ENCODE data around the gene FBL. TPM values are rescaled to one million over a fixed set of nuclear protein-coding genes. Genes with fewer than 3 reads are reported as not detected.

The FBL gene
- polyA plus RNA-seq, 1 of the 3 experiments (the other 2 are of a cell fraction): 371 TPM

GRCh38 chr19:39834287-39834841 lies 11.8 kb downstream of the FBL start:
- ChIA-PET CTCF (interaction anchor here (0.9 to 2.1 kb wide), 4 partner anchors 10 to 52 kb away, joined by 3 to 26 read pairs (median 6); no protein-coding TSS in a partner anchor), POLR2A (interaction anchor here (0.6 to 2.1 kb wide), 6 partner anchors 10 to 399 kb away, joined by 3 to 7 read pairs (median 3); partner anchors contain the start of genes FBL, PSMC4 and RPS16)
- no peaks in the 10 kb centered on the region for H4K20me1 ChIP-seq (ENCODE audit: insufficient read depth)
- H3K4me3 ChIP-seq (ENCODE audit: low read depth in 2 of 2, low read length in 1 of 2): peak overlapping the region in 1 of 2 experiments; percentile 97; a peak in 1 of 4 replicates
- no peak overlapping the region for H3K4me2 ChIP-seq
- no peaks in the 10 kb centered on the region for H3K9me3 ChIP-seq
- 44% methylated on average over 19 of the region's 19 CpGs for WGBS (ENCODE audit: low lambda C conversion rate)
- H3K36me3 ChIP-seq (replicated peaks in 1 of 2; ENCODE audit: control insufficient read depth in 1 of 2, insufficient read depth in 2 of 2, low read length in 1 of 2): peaks cover 42 to 59% of the 10 kb centered on the region in 2 experiments
- no peak for DNase-seq
- no peaks in the 10 kb centered on the region for H3K9me2 ChIP-seq
- H3K79me2 ChIP-seq (ENCODE audit: insufficient read depth): peaks cover 20% of the 10 kb centered on the region
- peak overlapping the region; percentile 80 to 94; a peak in 3 of 4 replicates for H3K27ac ChIP-seq (ENCODE audit: low read depth in 2 of 2, low read length in 1 of 2)
- peaks cover 0 to 16% of the 10 kb centered on the region in 2 experiments; a peak in 2 of 4 replicates for H3K4me1 ChIP-seq (ENCODE audit: control insufficient read depth in 1 of 2, insufficient read depth in 2 of 2, low read depth in 1 of 2, low read length in 1 of 2)
- H3F3A ChIP-seq (replicated peaks; ENCODE audit: insufficient read depth): peaks cover 5% of the 10 kb centered on the region
- no peaks in the 10 kb centered on the region for H3K27me3 ChIP-seq (ENCODE audit: insufficient read depth)
- TF ChIP-seq REST (IDR thresholded peaks at IDR 0.05; ENCODE audit: low read depth, low read length) (no peak), NRF1 (IDR thresholded peaks at IDR 0.05; ENCODE audit: low read depth, low read length) (peak; percentile 100)
- peak overlapping the region; percentile 78; the same call in 1 of the 2 replicates for H2AFZ ChIP-seq (ENCODE audit: low read depth)
- H3K9ac ChIP-seq: no peak overlapping the region

- peaks cover 20% of the 10 kb centered on the region for H3K79me2 ChIP-seq (ENCODE audit: insufficient read depth)
- H3K36me3 ChIP-seq (replicated peaks in 1 of 2; ENCODE audit: control insufficient read depth in 1 of 2, insufficient read depth in 2 of 2, low read length in 1 of 2): peaks cover 47 to 58% of the 10 kb centered on the region in 2 experiments
- H3K4me3 ChIP-seq (ENCODE audit: low read depth in 2 of 2, low read length in 1 of 2): peak within 1 kb of the TSS; percentile 84 to 97
- no peaks in the 10 kb centered on the region for H3K9me3 ChIP-seq
- H3F3A ChIP-seq (replicated peaks; ENCODE audit: insufficient read depth): peaks cover 5% of the 10 kb centered on the region
- ChIA-PET CTCF (interaction anchor here (0.7 to 2.1 kb wide), 8 partner anchors 9 to 137 kb away, joined by 3 to 26 read pairs (median 3); partner anchors contain the start of gene PSMC4), POLR2A (interaction anchor here (0.6 to 2.1 kb wide), 8 partner anchors 9 to 398 kb away, joined by 3 to 9 read pairs (median 4); partner anchors contain the start of genes FBL, PSMC4 and RPS16)
- no peaks in the 10 kb centered on the region for H4K20me1 ChIP-seq (ENCODE audit: insufficient read depth)
- no peaks in the 10 kb centered on the region for H3K9me2 ChIP-seq
- DNase-seq: peak; percentile 99
- H3K27me3 ChIP-seq (ENCODE audit: insufficient read depth): no peaks in the 10 kb centered on the region
- peaks cover 0 to 16% of the 10 kb centered on the region in 2 experiments; a peak in 2 of 4 replicates for H3K4me1 ChIP-seq (ENCODE audit: control insufficient read depth in 1 of 2, insufficient read depth in 2 of 2, low read depth in 1 of 2, low read length in 1 of 2)
- H3K27ac ChIP-seq (ENCODE audit: low read depth in 2 of 2, low read length in 1 of 2): peak within 1 kb of the TSS; percentile 94 to 98
- H2AFZ ChIP-seq (ENCODE audit: low read depth): peak within 1 kb of the TSS; percentile 78
- WGBS (ENCODE audit: low lambda C conversion rate): under 1% methylated on average over 35 of the region's 59 CpGs
- peak within 1 kb of the TSS; percentile 92 for H3K4me2 ChIP-seq
- H3K9ac ChIP-seq: peak within 1 kb of the TSS; percentile 95
- TF ChIP-seq EP300 (IDR thresholded peaks at IDR 0.05; ENCODE audit: borderline replicate concordance in 1 of 2, low read depth in 1 of 2, low read length in 1 of 2) (peak; percentile 28 to 85; a peak in 2 of 4 replicates), FOXM1 (IDR thresholded peaks at IDR 0.05; ENCODE audit: low read depth) (peak; percentile 53; the same call in 1 of the 2 replicates), RFX5 (IDR thresholded peaks at IDR 0.05; ENCODE audit: low read length) (peak; percentile 99), MAX (IDR thresholded peaks at IDR 0.05; ENCODE audit: low read depth) (peak; percentile 43), REST (IDR thresholded peaks at IDR 0.05; ENCODE audit: low read depth, low read length) (no peak), ELF1 (IDR thresholded peaks at IDR 0.05) (0 out of 2 replicates have a peak, but pooled peaks have one; percentile 37), MXI1 (IDR thresholded peaks at IDR 0.05; ENCODE audit: low read depth, low read length) (peak; percentile 62; the same call in 1 of the 2 replicates), SIN3A (IDR thresholded peaks at IDR 0.05; ENCODE audit: borderline replicate concordance, low read depth, low read length) (peak; percentile 70; the same call in 1 of the 2 replicates), JUND (IDR thresholded peaks at IDR 0.05) (no peak), RAD21 (IDR thresholded peaks at IDR 0.05; ENCODE audit: low read length) (no peak), RXRA (IDR thresholded peaks at IDR 0.05; ENCODE audit: borderline replicate concordance, low read depth) (no peak), FOXJ3 (CRISPR knock-in tag; IDR thresholded peaks at IDR 0.05) (0 out of 2 replicates have a peak, but pooled peaks have one; percentile 15), YY1 (IDR thresholded peaks at IDR 0.05; ENCODE audit: low read depth) (peak; percentile 92), TAF1 (IDR thresholded peaks at IDR 0.05; ENCODE audit: borderline replicate concordance, low read depth, low read length) (peak; percentile 44; the same call in 1 of the 2 replicates)
Observed at GRCh38 chr19:39833464-39834286, 12.5 kb downstream of the FBL start, which contains the start of gene DYRK1B. DYRK1B (minus strand) TSS chr19:39834162; CDS start chr19:39831867, 2,295 bp downstream.
